ENCODE data around the gene KCNQ1. TPM values are rescaled to one million over a fixed set of nuclear protein-coding genes. Genes with fewer than 3 reads are reported as not detected.

The KCNQ1 gene
- total RNA-seq, 1 donor from 2014 or later, result 0.07 TPM

DNA sequence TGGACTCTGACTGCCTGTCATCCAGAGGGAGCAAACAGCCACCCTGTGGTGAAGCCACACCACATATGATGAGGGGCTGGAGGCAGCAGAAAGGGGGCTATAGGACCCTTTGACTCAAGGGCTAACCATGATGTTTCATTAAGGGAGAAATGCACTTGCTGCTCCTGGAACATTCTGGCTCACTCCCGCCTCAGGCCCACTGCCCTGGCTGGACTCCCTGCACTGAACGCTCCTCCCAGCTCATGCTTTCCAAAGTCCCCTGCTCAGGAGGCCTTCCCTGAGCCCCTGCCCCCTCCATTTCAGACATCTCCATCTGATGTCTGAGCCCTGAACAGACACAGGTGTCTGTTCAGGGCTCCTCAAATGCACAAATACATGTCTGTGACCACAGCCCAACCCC is 371.7 kb downstream of the KCNQ1 start:
- DNase-seq (ENCODE audit: low read depth, low spot score), result no peak

DNA sequence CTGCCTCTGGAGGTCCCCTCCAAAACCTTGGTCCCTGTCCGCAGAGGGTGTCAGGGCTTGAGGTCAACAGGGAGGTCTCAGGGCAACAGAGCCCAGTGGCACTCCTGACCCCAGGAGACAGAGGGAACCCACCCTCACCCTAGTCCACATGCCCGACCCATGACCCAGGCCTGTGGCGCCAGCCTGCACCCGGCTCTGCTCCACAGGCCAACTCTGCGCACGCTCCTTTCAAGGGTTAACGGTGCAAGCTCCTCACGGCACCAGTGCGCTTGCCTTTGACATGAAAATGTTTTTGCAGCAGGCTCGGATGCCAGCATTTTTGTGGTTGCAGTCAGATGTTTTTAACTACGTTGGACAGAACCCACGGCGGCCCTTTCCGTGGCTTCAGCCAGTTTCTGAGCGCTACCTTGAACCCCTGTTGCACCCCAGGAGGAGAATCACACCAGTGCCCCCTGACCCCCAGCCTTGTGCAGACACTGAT is 372.2 kb downstream of the KCNQ1 start:
- DNase-seq (ENCODE audit: low read depth, low spot score), result no peak

DNA sequence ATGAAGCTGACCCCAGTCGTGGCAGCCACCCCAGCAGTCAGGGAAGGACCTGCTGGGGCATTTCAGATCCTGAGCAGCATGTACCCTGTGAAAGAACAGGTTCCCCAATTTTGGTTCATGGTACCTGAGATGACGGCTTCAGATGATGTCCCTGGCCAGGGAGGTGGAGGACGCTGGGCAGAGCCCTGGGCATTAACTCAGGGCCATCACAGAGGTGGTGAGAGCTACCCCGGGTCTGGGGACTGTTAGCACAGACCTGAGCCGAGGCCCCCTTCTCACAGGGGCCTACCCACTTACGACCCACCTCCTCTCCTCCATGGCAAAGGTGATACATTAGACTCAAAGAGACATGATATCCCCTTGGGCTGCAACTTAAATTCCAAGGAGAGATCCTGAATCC is 372.6 kb downstream of the KCNQ1 start:
- no peak for DNase-seq (ENCODE audit: low read depth, low spot score)

DNA sequence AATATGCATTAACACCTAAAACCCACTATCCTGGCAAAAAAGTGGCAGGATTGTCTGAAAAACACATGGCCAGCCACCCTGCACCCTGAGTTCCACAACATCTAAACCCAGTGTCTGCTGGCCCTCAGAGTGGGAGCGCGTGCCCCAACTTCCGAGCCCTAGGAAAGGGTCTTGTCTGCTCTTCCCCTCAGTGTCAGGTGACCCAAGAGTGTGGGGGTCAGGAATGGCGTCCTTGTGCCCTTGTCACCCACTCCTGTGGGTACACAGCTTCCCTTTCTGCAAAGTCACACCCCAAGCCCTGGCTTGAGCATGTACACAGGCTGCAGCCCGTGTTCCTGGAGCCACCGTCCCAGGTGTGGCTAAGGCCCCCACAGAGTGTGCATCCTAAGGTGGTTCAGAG is 373.2 kb downstream of the KCNQ1 start:
- DNase-seq (ENCODE audit: low read depth, low spot score), result no peak

DNA sequence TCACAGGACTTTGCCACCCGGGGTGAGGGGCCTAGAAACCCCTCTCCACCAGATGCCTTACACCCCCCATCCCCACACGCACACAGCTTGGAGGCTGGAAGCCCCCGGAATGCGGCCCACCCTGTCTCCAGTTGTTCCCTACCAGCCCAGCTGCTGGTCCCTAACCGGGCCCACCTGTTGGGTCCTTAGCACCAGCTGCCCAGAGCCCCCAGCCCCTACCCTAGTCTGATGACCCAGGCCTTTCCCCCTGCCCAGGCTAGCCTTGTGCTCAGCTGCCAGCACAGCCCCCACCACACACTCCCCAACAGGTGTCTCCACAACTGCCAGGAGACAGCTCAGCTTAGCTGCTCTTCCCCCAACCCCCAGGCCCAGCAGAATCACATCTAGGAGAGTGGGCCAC is 373.7 kb downstream of the KCNQ1 start:
- DNase-seq (ENCODE audit: low read depth, low spot score), result no peak

DNA sequence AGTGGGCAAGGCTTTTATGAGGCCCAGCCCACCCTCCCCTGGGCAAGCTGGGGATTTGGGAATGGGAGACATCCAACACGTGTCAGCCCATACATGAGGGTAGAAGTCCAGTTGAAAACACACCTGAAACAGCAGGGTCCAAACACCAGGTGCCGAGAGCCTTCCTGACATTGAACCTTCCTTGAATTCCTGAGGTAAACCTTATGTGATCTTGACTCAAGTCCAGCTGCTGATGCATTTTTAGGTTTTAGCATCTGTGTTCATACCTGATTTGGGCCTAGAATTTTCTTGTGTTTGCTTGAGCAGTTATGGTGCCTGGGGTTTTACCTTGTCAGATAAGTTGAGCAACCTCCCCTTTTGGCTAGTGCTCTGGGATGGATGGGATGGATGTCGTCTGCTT is 374.5 kb downstream of the KCNQ1 start:
- DNase-seq (ENCODE audit: low read depth, low spot score), result no peak

DNA sequence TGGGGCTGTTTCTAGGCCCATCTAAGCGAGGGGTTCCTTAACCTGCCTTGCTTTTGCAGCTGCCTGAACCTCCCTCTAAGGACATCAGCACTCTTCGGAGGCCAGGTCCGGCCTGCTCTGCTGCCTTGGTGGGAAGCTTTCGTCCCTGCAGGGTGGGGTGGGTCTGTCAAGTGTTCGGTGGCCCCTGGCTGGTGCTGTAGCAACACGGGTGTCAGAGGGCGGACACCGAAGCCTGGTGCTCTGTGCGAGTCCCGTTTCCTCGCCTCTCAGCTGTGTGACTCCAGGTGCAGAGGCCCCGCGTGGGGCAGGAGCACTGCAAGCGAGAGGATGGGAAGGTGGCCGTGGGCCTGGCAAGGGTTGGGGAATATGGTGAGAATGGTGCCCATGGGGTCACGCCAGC is 376.2 kb downstream of the KCNQ1 start:
- no peak for DNase-seq (ENCODE audit: low read depth, low spot score)

DNA sequence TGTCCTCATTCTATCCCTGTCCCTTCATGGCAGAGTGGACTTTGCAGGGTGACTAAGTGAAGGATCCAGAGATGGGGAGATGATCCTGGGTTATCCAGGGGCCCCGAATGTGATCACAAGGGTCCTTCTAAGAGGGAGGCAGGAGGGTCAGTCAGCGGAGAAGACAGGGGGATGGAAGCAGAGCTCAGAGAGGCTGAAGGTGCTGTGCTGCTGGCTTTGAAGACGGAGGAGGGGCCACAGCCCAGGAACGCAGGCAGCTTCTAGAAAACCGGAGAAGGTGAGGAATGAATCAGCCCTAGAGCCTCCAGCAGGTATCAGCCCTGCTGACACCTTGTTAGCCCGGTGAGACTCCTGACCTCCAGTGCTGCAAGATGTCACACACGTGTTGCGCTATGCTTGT is 377.1 kb downstream of the KCNQ1 start:
- no peak for DNase-seq (ENCODE audit: low read depth, low spot score)

DNA sequence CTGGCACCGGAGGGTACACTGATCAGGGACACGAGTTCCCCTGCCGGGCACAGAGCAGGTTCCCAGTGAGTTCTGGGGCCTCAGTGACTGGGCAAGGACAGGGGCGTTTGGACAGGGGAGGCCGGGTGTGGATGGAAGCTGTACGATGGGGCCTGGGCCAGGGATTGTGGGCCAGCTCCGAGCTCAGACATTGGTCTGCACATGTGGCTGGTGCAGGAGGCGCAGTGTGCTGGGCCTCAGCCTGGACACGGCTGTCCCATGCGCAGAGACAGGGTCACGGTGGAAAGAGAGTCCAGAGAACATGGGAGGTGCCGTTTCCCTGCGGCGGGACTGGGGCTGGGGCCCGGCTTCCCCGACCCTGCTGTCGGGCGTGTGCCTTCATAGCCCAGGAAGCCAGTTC is 380.0 kb downstream of the KCNQ1 start:
- no peak for DNase-seq (ENCODE audit: low read depth, low spot score)

DNA sequence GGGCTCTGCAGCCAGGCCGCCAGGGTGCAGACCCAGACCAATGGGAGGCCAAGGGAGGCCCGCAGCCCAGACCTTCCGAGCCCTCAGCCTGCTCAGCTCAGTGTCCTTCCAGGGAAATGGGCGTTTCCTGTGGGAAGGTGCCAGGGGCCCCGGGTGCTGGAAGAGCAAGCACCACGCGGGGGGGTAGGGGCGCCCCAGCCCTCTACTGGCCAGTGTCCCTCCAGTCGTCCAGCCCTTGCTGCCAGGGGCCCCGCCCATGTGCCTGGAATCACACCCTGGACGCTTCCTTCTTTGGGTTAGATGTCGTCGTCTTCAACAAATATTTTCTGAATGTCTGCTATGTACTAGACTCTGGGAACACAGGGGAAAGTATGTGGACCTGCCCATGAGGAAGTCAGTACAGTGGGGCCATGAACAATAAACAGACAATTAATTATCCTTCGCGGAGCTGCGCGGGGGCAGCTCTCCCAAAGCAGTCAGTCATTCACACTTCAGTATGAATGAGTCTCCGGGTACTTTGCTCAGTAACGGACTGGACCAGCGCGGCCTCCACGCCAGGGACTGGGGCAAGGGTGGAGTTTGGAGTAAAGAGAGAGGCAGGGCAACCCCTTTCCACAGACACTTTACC is 380.6 kb downstream of the KCNQ1 start:
- DNase-seq (ENCODE audit: low read depth, low spot score), result no peak

DNA sequence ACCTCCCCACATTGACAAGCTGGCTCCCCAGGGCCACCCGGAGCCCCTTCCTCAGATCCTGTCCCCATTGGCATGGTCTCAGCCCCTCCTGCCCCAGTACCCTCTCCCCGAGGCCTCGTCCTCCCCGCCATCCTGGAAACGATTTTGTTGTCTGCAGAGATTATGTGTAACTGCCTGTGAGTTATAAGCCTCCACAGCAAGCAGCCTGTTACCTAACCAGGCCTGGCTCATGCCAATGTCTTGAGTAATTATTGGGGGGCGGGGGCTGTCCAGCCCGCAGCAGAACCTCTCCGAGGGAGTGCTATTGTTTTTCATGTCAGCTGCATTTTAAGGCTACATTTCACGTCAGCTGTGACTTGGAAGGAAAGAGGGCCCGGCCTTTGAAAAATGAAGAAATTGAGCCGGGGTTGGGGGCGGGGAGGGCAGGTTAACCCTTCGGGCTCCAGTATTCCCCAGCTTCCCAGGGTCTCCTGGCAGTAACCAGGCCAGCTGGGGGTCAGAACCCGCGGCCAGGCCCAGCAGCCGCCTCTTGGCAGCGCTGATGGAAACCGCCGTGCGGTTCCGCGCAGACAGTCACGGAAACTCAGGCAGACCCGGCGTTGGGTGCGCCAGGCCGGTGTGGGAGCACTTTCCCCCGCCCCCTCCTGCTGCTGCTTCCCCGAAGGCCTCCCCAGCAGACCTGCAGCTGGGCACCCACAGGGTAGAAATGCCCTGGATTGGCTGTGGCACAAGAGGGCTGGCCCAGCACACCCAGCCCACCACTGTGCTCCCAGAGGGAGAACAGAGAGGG is 381.3 kb downstream of the KCNQ1 start:
- DNase-seq (ENCODE audit: low read depth, low spot score), result peak; percentile 17

DNA sequence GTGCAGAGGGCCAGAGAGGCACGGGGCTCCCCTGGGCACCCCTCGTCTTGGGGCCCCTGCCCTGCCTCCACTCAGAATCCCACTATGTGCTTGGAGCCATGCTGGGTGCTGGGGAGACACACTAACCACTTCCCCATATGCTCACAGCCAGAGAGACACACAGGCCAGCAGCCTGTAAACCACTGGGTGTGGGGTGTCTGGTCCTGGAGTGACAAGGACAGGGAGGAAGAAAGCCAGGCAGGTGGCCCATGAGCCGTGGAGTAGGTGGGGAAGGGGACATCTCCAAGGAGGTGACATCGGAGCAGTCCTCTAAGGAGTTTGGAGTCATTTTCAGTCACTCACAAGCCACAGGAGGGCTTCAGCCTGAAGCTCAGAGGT is 381.9 kb downstream of the KCNQ1 start:
- no peak for DNase-seq (ENCODE audit: low read depth, low spot score)

DNA sequence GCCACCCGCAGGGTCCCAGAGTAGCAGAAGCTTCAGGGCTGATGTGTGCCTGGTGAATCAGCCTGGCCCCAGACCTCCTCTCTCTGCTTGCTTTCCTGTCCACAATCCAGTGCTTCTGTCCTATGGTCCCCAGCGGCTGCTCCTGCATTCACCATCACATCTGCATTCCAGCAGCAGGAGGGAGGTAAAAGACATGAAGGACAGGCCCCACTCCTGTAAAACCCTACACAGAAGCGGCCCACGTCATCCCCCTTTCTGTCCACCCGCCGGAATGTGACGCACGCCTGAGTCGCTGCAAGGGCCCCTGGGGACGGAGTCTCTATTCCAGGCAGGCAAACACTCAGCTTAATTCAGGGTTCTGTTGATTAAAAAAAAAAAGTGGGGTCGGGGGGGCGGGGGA is 382.4 kb downstream of the KCNQ1 start:
- DNase-seq (ENCODE audit: low read depth, low spot score), result no peak

DNA sequence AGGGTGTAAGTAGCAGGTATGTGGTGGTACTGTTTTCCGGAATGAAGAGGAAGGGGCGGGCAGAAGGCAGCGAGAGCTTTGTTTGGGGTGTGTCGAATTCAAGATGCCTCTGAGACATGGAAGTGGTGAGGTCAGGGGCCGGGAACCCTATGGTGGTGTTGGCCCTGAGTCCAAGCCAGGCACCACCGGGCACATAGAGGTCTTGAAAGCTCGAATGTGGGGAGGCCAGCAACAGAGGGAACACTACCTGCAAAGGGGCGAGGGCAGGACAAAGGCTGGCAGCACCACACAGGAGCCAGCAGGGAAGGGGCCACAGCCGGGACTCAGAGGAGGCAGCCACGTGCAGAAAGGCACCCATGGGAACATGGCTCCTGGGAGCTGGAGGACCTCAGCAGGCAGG is 383.0 kb downstream of the KCNQ1 start:
- DNase-seq (ENCODE audit: low read depth, low spot score), result no peak

DNA sequence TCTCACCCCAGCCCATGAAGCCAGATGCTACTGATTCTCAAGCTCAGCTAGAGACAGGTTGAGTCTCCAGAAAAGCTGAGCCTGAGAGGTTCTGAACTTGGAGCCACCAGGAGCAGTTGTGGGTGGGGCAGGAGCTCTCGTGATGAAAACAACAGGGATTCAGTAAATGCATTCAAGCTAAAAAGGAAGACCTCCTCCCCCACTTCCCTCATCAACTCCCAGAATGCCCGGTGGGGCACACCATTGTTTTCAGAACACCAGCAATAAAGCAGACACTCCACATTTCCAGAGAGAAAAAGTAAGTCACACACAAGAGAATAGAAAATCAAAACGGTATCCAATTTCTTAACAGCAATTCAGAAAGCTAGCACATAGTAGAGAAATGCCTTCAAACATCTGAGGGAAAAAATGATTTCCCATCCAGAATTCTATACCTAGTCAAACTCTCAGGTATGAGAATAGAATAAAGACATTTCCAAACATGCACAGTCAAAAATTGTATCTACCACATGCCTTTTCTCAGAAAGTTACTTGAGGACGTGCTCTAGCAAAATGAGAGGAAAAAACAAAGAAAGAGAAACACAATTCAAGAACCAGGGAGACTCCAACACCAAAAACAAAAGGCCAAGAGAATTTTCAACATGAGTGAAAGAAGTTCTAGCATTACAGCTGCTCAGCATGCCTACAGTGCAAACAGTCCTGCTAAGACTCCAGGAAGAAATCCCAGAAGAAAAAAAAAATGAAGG is 383.9 kb downstream of the KCNQ1 start:
- DNase-seq (ENCODE audit: low read depth, low spot score), result no peak

DNA sequence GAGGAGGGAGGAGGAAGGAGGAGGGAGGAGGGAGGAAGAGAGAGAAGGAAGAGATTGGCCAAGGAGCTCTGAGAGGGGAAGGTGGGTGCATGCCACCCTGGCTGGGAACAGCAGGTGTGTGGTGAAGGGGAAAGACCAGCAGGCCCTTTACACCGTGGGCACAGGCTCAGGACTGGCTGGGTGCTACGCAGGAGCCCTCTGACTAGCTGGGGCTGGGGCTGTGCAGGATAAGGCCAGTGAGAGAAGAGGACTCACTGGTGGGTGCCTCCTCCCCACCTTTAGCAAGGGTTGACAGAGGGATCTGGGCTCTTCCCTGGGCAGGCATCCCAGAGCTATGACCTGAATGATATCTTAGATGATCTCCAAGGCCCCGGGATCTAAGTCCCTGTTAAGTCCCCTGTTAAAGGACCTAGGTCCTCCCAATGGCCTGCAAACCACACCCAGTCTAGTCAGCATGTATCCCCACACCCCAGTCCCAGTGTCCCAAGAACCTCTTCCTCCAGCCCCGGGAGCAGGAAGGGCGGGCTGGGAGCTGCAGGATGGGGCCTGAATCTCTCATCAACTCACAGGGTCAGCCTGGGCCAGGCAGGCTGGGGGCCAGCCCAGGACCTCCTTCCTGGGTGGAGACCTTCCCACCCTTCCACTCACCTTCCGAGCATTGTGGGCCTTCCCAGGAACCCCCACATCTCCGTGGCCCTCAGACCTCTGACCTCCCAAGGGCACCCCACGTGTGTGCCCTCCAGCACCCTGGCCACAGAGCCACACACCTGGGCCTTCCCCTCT is 385.4 kb downstream of the KCNQ1 start:
- no peak for DNase-seq (ENCODE audit: low read depth, low spot score)

DNA sequence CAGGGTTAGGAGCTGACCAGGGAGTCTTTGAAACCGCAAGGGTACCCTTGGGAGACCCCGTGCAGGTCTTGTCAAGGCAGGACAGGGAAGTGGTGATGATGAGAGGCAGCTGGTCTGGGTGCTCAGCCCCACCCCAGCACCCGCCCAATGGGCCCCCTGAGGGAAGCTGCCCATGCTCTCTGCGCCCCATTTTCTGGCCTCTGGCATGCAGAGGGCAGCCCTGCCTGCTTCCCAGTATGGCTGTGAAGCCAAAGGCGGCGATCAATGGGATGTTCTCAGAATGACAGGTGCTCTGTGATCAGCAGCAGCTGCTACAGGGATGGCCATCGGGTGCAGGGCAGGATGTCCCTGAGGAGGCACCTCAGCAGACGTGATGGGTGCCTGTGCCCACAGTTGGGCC is 386.1 kb downstream of the KCNQ1 start:
- DNase-seq (ENCODE audit: low read depth, low spot score), result no peak

DNA sequence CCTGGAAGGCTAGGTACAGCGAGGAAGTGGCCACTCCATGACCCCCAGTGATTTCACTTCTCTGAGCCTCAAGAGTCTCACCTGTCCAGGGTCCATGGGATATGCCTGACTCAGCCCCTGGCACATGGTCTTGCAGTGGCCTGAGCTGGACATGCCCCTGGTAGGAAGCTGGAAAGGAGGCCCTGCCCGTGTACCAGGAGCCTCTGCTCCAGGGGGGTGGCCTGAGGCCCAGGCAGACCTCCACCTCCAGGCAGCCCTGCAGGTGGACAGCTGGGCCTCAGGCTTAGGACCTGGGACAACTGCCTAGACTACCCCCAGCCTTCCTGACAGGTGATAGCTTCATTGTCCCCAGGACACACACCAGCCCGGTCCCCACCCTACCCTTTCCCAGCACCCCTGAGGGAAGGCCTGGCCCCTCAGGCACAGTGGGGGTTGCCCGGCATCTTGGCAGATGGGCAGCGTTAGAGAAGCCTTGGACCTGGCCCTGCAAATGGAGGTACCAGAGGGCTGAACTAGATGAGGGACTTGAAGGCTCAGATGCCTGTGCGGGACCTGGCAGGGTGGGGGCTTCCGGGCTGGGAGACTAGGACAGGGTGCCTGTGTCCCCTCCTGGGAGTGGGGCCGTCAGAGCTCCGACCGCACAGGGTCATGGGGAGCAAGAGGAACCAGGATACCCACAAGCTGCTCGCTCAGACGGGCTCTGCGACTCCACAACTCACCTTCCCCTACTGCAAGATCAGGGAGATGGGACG is 387.1 kb downstream of the KCNQ1 start:
- no peak for DNase-seq (ENCODE audit: low read depth, low spot score)

DNA sequence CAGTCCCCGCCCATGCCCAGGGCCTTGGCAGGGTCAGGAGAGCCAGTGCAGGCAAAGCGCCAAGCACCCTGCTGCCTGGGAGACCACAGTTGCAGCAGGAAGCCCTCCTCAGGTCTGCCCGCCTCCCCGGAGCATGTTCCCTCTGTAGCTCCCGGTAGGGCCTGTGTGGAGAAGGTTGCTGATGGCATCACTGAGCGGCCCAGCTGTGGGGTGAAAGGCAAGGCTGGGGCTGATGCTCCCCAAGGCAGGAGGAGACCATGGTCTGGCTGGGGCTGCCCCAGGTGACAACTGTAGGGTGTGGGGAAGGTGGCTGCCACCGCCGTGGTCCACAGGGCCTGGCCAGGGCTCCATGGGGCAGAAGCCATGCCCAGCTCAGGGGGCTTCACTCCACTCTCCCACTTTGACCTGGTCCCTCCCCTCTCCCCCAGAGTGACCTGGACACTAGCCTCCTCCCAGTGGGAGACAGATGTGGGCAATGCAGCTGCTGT is 387.8 kb downstream of the KCNQ1 start:
- no peak for DNase-seq (ENCODE audit: low read depth, low spot score)

DNA sequence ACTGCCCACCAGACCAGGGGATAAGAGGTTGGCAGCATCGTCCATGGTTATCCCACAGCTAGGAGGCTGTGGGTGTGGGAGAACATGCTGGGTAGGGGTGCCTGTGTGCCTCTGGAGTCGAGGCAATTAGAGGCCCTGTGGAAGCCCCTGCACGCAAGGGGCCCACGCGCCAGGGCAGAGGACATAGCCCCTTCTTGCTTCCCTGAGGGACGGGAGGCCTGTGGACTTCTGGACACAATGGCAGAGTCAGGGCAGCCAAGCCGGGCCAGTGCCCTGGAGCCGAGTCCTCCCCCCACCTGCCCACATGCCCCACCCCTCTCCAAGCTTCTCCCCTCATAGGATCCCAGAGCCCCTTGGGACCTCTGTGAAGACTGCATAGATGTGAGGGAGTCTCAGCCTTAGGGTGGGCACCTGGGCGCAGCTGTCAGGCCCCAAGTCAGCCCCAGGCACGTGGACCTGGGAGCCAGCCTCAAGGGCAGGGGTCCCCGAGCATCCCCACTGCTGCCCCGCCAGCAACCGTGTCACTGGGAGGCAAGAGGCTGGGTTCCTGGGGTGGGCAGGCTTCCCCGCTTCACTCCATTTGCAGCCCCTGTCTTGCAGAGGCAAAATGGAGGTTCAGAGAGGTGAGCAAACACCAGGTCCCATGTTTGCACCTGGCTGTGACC is 388.4 kb downstream of the KCNQ1 start:
- DNase-seq (ENCODE audit: low read depth, low spot score), result no peak

All from pulmonary artery endothelial cell (primary cell).